GM19025 (cell line): ENCODE results near the gene MAGEF1.

Experiments used
- ATAC-seq: cut with Tn5 transposase; IDR thresholded peaks from one replicate; pipeline ENCODE4 v1.9.1; 2021; ENCODE audit warnings: mild to moderate bottlenecking, low read depth, moderate library complexity; ENCODE audit not compliant: unreplicated experiment

The MAGEF1 gene

DNA sequence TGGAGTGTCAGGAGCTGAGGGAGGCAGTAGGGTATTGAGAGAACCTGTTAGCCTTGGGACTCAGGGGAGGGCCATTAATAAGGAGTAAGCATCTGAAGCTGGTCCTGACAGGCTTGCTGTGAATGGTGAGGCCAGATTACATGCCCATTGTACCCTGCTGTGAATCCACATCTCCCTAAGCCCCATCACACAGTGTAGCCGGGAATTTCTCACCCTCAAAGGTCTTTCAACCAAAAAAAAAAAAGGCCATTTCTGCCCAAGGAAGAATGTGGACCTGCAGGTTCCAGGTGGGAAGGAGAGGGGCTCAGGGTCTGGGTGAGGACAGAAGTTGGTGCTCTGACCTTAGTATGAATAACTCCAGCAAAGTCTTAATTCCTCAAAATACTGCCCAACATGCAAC, 37.2 kb downstream of the MAGEF1 start:
- no peak for ATAC-seq

GRCh38 chr3:184672977-184673870, 38.6 kb downstream of the MAGEF1 start:
- ATAC-seq = no peak

GRCh38 chr3:184672335-184672734, 39.5 kb downstream of the MAGEF1 start:
- ATAC-seq = no peak

DNA sequence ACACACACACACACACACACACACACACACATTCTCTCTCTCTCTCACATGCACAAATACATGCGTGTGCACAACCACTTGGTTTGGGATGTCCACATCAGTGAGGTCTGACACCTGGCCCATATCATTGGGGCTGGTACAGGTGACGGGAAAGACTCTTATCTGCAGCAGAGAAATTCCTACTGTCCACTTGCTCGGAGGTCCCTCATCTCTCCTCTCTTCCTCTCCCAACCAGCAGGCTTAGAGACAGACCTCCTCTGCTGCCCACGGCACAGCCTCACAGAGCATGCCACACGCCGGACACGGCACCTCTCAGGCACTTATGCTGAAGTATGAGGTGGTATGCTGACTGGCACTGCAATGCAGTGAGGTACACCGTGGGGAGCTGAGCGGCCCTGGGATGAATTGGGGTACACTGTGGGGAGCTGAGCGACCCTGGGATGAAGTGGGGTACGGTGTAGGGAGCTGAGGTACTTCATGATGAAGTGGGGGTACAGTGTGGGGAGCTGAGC, 41.7 kb downstream of the MAGEF1 start:
- ATAC-seq = no peak

- ATAC-seq = no peak
Measured at GRCh38 chr3:184669578-184669977, 42.3 kb downstream of the MAGEF1 start.

GRCh38 chr3:184666442-184666841, 45.4 kb downstream of the MAGEF1 start:
- ATAC-seq = no peak

DNA sequence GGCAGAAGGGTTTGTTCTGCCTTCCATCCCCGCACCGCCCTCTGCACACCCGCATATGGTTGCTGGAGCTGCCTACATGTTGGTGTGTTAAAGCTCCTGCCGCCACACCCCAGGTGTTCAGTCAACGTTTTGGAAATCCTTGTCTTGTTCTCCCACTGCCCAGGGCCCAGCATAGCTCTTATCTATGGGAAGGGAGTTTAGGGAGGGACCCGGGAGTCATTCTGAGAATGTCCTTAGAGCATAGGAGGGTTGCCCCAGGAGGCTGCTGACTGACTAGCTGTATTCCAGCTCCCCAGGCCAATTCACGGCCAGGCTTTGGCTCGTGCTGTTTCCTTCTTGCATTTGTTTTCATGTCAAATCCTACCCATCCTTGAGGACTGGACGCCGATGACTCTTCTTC, 46.8 kb downstream of the MAGEF1 start:
- no peak for ATAC-seq

GRCh38 chr3:184663756-184664155, 48.1 kb downstream of the MAGEF1 start:
- no peak for ATAC-seq

DNA sequence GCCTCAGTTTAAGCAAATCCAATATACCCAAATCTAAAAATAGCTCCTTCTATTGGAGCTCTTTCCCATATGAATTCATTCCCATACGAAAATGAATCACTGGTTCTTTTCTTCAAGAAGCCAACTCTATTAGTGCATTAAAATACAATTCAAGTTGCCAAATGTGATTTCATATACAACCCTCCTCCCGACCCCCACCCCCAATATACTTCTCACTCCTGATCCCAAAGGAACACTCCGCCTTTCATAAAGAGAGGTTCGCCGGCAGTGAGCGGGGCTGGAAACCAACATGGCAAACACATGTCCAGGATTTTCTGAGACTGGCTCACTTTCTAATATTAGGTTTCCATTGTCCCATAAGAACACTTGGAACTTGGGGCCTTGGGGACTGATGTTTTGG, 48.5 kb downstream of the MAGEF1 start:
- ATAC-seq = no peak

- no peak for ATAC-seq
Measured at GRCh38 chr3:184662187-184662586, 49.7 kb downstream of the MAGEF1 start.

GRCh38 chr3:184660931-184661330, 50.9 kb downstream of the MAGEF1 start:
- no peak for ATAC-seq
